HCT116 (cell line): ENCODE data around the gene CFL1.
A peak's percentile ranks its signal among the peaks of the same experiment; 100 is the strongest.

Experiments used
- CTCF ChIP-seq, 3 experiments: fragments of 200-600 bp in 1 of 3; sonication (generic) in 1 of 3; IDR thresholded peaks in 2 of 3; conservative IDR thresholded peaks in 1 of 3; 2 replicates each; pipeline ENCODE4 v1.5.1; 2012 to 2017; ENCODE audit warnings: low read depth in 2 of 3, low read length in 2 of 3, antibody characterized with exemption in 1 of 3, borderline replicate concordance in 1 of 3, control low read depth in 1 of 3, mild to moderate bottlenecking in 1 of 3, mixed read lengths in 1 of 3, mixed run types in 1 of 3, moderate library complexity in 1 of 3; ENCODE audit not compliant: insufficient read depth in 1 of 3
- EZH2 ChIP-seq: fragments of 200-600 bp; sonication (generic); IDR thresholded peaks from 2 replicates; pipeline ENCODE4 v1.6.1; 2017; ENCODE audit warnings: antibody characterized with exemption, mixed run types
- EZH2phosphoT487 ChIP-seq: fragments of 200-600 bp; IDR thresholded peaks from 2 replicates; pipeline ENCODE4 v1.6.1; 2018; ENCODE audit warnings: antibody characterized with exemption, borderline replicate concordance
- FOSL1 ChIP-seq: IDR thresholded peaks from 2 replicates; pipeline ENCODE4 v1.6.1; 2012; ENCODE audit warnings: low read depth
- POLR2A ChIP-seq: IDR thresholded peaks from 2 replicates; pipeline ENCODE4 v1.7.0; 2011; ENCODE audit warnings: borderline replicate concordance; ENCODE audit not compliant: insufficient read depth, insufficient read length; ENCODE audit errors: extremely low read depth
- POLR2AphosphoS5 ChIP-seq: IDR thresholded peaks from 2 replicates; pipeline ENCODE4 v1.6.1; 2011; ENCODE audit warnings: mild to moderate bottlenecking, low read depth, low read length, moderate library complexity
- RAD21 ChIP-seq: IDR thresholded peaks from 2 replicates; pipeline ENCODE4 v1.6.1; 2012; ENCODE audit warnings: low read depth, mild to moderate bottlenecking
- REST ChIP-seq: IDR thresholded peaks from 2 replicates; pipeline ENCODE4 v1.6.1; 2012; ENCODE audit warnings: low read depth
- SIN3A ChIP-seq: IDR thresholded peaks from 2 replicates; pipeline ENCODE4 v1.6.1; 2012; ENCODE audit warnings: low read depth
- SRF ChIP-seq: IDR thresholded peaks from 2 replicates; pipeline ENCODE4 v1.6.1; 2012; ENCODE audit warnings: low read depth
- TCF7L2 ChIP-seq: IDR thresholded peaks from 2 replicates; pipeline ENCODE4 v1.7.0; 2011; ENCODE audit warnings: borderline replicate concordance, inconsistent platforms; ENCODE audit not compliant: insufficient read depth, insufficient read length; ENCODE audit errors: extremely low read depth
- YY1 ChIP-seq: IDR thresholded peaks from 2 replicates; pipeline ENCODE4 v1.6.1; 2011; ENCODE audit warnings: low read length, low read depth, moderate library complexity, mild to moderate bottlenecking; ENCODE audit not compliant: insufficient replicate concordance; ENCODE audit errors: extremely low read depth
- ZFX ChIP-seq: fragments of 450-650 bp; IDR thresholded peaks from 2 replicates; pipeline ENCODE4 v1.6.1; 2017

GRCh38 chr11:65857500-65857852, 504 bp downstream of the CFL1 start:
- TF ChIP-seq CTCF (IDR thresholded peaks at IDR 0.05 in 2 of 3, conservative IDR thresholded peaks at IDR 0.05 in 1 of 3; ENCODE audit: borderline replicate concordance in 1 of 3, insufficient read depth in 1 of 3, low read depth in 2 of 3, low read length in 2 of 3) (no peak), POLR2A (no peak), REST (no peak), RAD21 (no peak), YY1 (no peak), EZH2 (no peak), SIN3A (no peak), EZH2phosphoT487 (no peak), SRF (no peak), POLR2AphosphoS5 (no peak), FOSL1 (no peak), ZFX (peak; percentile 75), TCF7L2 (no peak)
